Measurements from ENCODE around the gene CTNND2.

Gene CTNND2

GRCh38 chr5:11760934-11761603, 143.2 kb downstream of the CTNND2 start:
- no peak for DNase-seq (ENCODE audit: low read depth)

DNA sequence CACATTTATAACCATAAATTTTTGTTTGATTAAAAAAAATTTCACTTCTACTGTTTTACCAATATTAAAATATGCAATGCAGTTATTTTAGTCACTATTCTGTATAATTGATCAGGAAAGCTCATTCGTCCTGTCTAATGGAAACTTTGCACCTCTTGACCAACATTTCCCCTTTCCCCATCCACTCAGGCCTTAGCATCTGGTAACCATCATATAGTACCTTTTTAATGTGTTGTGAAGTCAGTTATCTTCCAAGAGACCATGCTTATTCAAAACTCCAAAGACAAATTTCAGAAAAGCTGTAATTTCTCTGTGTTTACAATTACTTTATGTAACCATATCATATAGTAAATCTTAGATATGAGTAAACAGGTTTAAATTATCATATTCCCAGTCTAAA, 145.9 kb downstream of the CTNND2 start:
- DNase-seq (ENCODE audit: low read depth) = no peak

DNA sequence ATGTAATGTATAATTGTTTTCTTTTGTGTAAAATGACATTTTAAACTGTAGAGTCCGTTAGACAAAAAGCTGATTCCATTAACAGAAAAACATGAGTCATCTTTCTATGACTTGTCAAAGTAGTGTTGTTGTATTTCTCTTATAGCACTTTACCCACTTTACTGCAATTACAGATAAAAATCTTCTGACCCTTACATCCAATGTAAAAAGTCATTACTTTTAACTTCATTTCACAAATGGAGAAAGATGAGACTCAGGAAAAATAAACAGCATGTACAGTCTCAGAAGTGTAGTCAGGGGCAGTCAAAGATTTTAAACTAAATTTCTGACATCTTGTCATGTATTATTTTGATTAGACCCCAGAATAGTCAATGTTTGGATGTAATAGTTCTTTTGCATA, 146.6 kb downstream of the CTNND2 start:
- DNase-seq (ENCODE audit: low read depth) = no peak

DNA sequence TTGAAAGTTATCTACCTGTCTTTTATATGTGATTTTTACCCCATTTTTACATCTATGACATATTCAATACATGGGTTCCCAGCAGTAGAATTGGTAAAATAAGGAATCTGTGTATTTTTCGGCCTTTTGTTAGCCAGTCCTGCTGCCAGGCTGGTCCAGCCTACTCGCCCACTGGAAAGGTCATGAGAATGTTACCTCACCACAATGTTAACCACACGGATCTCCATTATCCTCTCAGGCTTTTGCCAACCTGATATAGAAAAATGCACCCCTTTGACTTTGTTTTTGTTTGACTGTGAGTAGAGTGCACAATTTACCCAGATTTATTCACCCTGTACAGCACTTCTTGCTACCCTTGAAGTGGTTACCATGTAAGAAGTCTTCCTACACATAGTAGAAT, 167.2 kb downstream of the CTNND2 start:
- DNase-seq (ENCODE audit: low read depth) = no peak

DNA sequence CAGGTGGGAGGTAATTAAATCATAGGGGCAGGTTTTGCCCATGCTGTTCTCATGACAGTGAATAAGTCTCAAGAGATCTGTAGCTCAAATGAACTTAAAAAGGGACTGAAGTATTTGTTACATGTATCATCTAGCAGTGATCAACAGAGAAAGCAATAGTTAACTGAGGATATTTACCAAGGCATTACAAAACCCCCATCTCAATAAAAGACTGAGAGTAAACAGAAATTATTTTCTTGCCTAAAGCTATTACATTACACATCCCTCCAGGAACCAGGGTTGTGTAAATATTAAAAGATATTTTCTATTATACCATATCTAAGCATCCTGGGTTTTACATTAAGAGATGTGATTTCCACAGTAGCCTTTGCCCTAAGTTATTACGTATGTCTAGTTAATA, 169.9 kb downstream of the CTNND2 start:
- no peak for DNase-seq (ENCODE audit: low read depth)

GRCh38 chr5:11733840-11734192, 170.4 kb downstream of the CTNND2 start:
- DNase-seq (ENCODE audit: low read depth) = no peak

GRCh38 chr5:11733185-11733839, 170.9 kb downstream of the CTNND2 start:
- no peak for DNase-seq (ENCODE audit: low read depth)

DNA sequence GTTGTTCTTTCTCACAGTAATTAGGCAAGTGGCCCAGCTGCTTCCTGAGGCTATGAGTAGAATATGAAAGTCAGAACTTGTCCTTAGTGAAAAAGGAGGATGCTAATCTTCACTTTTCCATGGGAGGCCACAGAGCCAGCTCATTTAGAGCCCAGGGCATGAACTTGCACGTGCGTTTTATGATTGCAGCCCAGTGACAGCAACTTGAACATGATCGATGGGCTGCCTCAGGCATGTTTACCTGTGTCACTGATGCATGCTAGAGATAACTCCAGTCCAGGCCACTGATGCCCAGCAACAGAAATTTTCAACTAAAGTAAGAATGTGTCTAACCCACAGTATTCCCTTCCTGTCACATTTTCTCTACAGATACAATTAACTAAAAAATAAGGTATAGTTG, 179.3 kb downstream of the CTNND2 start:
- no peak for DNase-seq (ENCODE audit: low read depth)

DNA sequence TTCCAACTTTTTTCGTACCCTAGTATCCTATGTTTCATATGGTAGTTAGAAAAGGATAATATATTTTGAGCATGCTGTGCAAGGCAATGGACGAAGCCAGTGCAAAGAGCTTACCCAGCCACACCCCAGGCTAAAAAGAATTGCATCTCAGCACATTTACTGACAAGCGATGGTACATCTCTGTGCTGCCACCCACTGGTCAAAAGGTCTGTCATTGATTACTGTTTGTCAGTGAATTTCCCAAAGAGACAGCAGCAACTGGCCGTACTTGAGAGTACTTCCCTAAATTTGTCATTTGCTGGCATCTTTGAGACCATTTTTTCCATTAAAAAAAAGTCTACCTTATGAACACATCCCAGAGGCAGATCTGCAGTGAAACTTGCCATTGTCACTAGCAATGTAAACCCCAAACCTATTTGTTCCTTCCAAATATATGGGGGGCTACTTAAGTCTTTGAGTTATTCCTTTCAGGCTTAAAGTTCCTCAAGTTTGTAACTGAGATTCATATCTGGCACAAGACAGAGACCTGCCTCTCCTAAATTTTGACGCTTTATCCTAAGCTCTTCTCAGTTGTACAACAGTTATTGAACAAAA, 184.3 kb downstream of the CTNND2 start:
- no peak for DNase-seq (ENCODE audit: low read depth)

DNA sequence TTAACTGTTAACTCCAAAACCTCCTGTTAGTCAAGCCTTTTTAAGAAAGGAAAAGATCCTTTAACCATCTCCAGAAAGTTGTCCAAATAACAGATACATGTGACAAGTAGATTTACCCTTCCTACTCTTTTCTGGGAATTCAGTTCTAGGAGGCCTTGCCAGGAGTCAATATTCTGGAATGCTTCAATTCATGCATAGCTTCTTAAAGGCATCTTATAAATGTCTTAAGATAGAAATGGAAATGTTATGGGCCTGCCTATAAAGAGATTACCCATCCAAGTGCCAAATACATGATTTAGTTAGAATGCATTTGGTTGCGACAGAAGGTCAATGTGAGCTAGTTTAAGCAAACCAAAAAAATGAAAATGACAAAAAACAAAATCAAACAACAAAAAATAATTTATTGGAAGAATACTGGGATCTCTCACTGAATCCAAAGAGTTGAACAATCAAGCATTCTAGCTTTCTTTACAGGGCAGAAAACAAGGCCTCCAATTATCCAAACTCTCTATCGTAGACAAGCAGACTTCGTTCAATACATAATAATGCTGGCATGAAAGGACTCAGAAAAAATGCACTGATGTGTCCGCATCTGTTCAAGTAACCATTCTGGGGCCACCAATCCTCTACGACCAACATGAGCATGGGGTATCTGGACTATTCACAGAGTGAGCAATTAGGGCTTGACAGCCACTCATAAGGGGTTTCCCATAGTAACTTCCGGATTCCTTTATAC, 188.6 kb downstream of the CTNND2 start:
- DNase-seq (ENCODE audit: low read depth) = no peak

- DNase-seq (ENCODE audit: low read depth) = no peak
Measured at GRCh38 chr5:11711932-11712331, 192.3 kb downstream of the CTNND2 start.

- no peak for DNase-seq (ENCODE audit: low read depth)
Measured at GRCh38 chr5:11709021-11709420, 195.2 kb downstream of the CTNND2 start.

GRCh38 chr5:11704916-11705315, 199.3 kb downstream of the CTNND2 start:
- no peak for DNase-seq (ENCODE audit: low read depth)

DNA sequence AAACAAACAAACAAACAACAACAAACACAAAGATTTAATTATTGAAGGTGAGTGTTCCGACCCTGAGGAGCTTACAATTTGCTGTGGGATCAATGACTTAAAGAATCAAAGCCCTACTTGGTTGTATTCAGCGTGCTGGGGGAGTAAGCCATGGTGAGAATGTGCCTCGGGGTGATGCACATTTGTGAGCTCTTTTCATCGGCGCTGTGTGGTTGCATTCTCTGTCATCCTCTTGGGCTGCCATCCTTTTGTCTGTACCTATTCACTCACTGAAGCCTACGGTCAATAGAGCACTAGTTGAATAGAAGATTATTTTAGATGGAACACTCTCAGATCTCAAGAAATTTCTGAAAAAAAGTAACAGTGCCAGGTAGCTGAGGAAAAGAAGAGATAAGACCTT, 203.9 kb downstream of the CTNND2 start:
- no peak for DNase-seq (ENCODE audit: low read depth)

DNA sequence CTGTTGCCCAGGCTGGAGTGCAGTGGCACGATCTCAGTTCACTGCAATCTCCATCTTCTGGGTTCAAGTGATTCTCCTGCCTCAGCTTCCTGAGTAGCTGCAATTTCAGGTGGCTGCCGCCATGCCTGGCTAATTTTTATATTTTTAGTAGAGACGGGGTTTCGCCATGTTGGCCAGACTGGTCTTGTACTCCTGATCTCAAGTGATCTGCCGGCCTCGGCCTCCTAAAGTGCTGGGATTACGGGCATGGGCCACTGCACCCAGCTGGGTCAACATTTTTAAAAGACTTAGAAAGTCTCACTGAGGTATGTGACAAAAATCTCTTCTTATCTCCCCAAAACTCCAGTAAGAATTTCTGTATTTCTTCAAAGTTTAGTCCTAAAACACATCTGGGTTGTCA, 211.6 kb downstream of the CTNND2 start:
- DNase-seq (ENCODE audit: low read depth) = no peak

DNA sequence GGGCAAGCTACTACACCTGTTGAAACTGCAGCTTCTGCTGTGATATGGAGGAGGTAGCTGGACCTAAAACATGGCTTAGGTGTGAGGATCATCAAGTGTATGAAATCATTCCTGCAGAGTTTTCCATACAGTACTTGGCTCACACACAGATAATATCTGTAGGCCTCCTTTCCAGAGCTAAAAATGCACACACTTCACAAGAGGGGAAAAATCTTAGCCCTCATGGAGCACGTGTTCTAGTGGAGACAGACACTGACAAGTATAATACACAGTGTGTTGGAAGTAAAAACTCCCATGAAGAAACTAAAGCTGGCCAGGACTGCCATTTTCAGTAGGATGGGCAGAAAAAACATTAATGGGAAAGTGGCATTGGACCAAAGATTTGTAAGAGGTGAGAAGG, 216.7 kb downstream of the CTNND2 start:
- no peak for DNase-seq (ENCODE audit: low read depth)

DNA sequence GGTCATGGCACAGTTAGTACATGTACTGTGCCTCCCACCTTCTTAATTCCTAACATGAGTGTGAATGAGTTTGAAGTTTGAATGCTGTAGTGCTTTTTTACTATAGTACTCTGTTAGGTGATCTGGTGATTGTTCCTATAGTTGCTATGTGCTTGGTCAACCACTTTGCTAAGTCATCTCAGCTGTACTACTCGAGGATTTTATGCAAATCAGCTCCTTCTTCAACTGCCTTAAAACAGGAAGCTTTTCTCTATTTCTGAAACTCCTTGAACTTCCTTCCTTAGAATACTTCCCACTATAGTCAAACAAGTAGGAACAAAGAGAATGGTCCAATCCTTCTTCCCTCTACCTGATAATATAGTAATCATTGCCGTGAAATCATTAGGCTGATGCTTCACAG, 219.6 kb downstream of the CTNND2 start:
- DNase-seq (ENCODE audit: low read depth) = no peak

DNA sequence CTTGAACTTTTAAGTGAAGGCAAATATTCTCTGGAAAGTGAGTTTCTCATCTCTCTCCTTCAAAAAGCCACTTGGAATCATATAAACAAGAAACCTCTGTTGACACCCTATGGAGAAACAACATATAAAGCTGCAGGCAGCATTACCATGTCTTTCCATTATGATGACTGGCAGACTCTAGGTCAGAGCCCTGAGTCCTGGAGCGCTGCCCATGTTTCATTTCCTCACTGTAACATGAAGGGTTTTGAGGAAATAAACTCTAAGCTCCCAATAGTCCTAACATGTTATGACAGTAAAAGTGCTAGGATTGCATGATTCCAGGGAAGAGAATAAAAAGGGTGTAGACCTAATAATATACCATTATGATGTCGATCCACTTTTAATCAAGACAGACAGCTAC, 220.6 kb downstream of the CTNND2 start:
- no peak for DNase-seq (ENCODE audit: low read depth)

DNA sequence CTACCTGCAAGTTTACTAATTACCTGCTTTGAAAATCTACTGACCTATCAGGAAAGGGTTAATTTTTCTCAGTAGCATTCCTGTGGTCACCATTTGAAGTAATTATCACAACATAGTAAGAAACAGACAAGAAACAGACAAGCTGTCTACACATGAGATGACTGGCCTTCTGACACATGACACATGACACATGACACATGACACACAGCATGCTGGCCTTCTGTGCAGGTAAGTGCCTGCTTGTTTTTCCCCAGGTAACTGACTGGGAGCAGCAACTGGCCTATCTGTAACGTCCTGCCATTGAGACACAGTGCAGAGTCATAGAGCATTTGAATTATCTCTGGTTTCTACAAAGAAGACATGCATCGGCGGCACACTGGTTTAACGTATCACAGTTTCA, 222.4 kb downstream of the CTNND2 start:
- no peak for DNase-seq (ENCODE audit: low read depth)

GRCh38 chr5:11679676-11680075, 224.6 kb downstream of the CTNND2 start:
- DNase-seq (ENCODE audit: low read depth) = no peak

- no peak for DNase-seq (ENCODE audit: low read depth)
Measured at GRCh38 chr5:11675184-11675583, 229.1 kb downstream of the CTNND2 start.

GRCh38 chr5:11672385-11673085, 231.7 kb downstream of the CTNND2 start:
- DNase-seq (ENCODE audit: low read depth) = no peak

DNA sequence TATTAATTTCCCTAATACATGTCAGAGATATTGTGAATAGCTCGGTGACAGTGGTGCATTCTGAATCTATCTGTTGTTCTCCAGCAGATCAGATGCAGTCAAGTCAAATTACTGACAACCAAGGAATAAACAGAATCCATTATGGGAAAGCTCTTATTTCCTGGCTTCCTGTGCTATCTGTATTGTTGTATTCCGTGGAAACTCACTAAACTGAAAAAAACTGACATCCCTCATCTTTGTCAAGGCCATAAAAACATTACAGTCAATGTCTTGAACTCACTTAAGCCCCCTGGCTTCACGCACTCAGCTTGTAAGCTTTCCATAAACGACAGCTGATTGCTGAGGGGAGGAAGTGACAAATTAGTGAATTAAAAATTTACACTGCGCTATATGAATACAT, 245.9 kb downstream of the CTNND2 start:
- DNase-seq (ENCODE audit: low read depth) = no peak

Data from fibroblast of the conjunctiva (primary cell).